ENCODE measurements around the gene UBE2G2. TPM values are rescaled to one million over a fixed set of nuclear protein-coding genes. Genes with fewer than 3 reads are reported as not detected.
A peak's percentile ranks its signal among the peaks of the same experiment; 100 is the strongest.

Gene UBE2G2
- polyA plus RNA-seq, 1 experiment: 93.2 TPM

GRCh38 chr21:44795342-44795741 lies 6.3 kb downstream of the UBE2G2 start:
- TF ChIP-seq CTCF (IDR thresholded peaks at IDR 0.05; ENCODE audit: insufficient read depth, low read depth, low read length): no peak
- DNase-seq (ENCODE audit: low read depth): no peak
- ChIA-PET POLR2A (no interaction called here), CTCF (no interaction called here)
- H3K36me3 ChIP-seq (ENCODE audit: control insufficient read depth, insufficient read depth, low read length): peaks cover 3% of the 10 kb centered on the region
- H3K27me3 ChIP-seq (ENCODE audit: control insufficient read depth, insufficient read depth, low read length): no peaks in the 10 kb centered on the region
- H3K4me3 ChIP-seq (ENCODE audit: low read depth, low read length): no peak overlapping the region

GRCh38 chr21:44793592-44794374 lies 7.8 kb downstream of the UBE2G2 start:
- ChIA-PET CTCF (interaction anchor here (0.6 to 2.1 kb wide), 35 partner anchors 8 to 495 kb away, joined by 3 to 19 read pairs (median 6); partner anchors contain the start of genes PTTG1IP, SUMO3 and UBE2G2), POLR2A (no interaction called here)
- DNase-seq (ENCODE audit: low read depth): no peak
- Histone ChIP-seq H3K27me3 (ENCODE audit: control insufficient read depth, insufficient read depth, low read length) (no peaks in the 10 kb centered on the region), H3K36me3 (ENCODE audit: control insufficient read depth, insufficient read depth, low read length) (peaks cover 3% of the 10 kb centered on the region), H3K4me3 (ENCODE audit: low read depth, low read length) (no peak overlapping the region)
- no peak for TF ChIP-seq CTCF (IDR thresholded peaks at IDR 0.05; ENCODE audit: insufficient read depth, low read depth, low read length)

GRCh38 chr21:44792702-44793591 lies 8.7 kb downstream of the UBE2G2 start:
- H3K27me3 ChIP-seq (ENCODE audit: control insufficient read depth, insufficient read depth, low read length): no peaks in the 10 kb centered on the region
- H3K4me3 ChIP-seq (ENCODE audit: low read depth, low read length): no peak overlapping the region
- no peak for DNase-seq (ENCODE audit: low read depth)
- peaks cover 3% of the 10 kb centered on the region for H3K36me3 ChIP-seq (ENCODE audit: control insufficient read depth, insufficient read depth, low read length)
- ChIA-PET CTCF (interaction anchor here (0.7 to 2.1 kb wide), 35 partner anchors 9 to 495 kb away, joined by 3 to 19 read pairs (median 6); partner anchors contain the start of genes PTTG1IP, SUMO3 and UBE2G2), POLR2A (no interaction called here)
- TF ChIP-seq CTCF (IDR thresholded peaks at IDR 0.05; ENCODE audit: insufficient read depth, low read depth, low read length): peak; percentile 75

GRCh38 chr21:44791993-44792392 lies 9.6 kb downstream of the UBE2G2 start:
- no peaks in the 10 kb centered on the region for H3K27me3 ChIP-seq (ENCODE audit: control insufficient read depth, insufficient read depth, low read length)
- ChIA-PET POLR2A (no interaction called here), CTCF (interaction anchor here (1.0 to 1.3 kb wide), 2 partner anchors 9 to 36 kb away, joined by 4 read pairs; partner anchors contain the start of gene UBE2G2)
- no peak overlapping the region for H3K4me3 ChIP-seq (ENCODE audit: low read depth, low read length)
- peaks cover 1% of the 10 kb centered on the region; the same call in 1 of the 2 replicates for H3K36me3 ChIP-seq (ENCODE audit: control insufficient read depth, insufficient read depth, low read length)
- TF ChIP-seq CTCF (IDR thresholded peaks at IDR 0.05; ENCODE audit: insufficient read depth, low read depth, low read length): no peak
- no peak for DNase-seq (ENCODE audit: low read depth)

GRCh38 chr21:44791246-44791645 lies 10.4 kb downstream of the UBE2G2 start:
- no peak overlapping the region for H3K4me3 ChIP-seq (ENCODE audit: low read depth, low read length)
- no peak for TF ChIP-seq CTCF (IDR thresholded peaks at IDR 0.05; ENCODE audit: insufficient read depth, low read depth, low read length)
- no peaks in the 10 kb centered on the region for H3K27me3 ChIP-seq (ENCODE audit: control insufficient read depth, insufficient read depth, low read length)
- ChIA-PET POLR2A (no interaction called here), CTCF (interaction anchor here (1.0 to 1.3 kb wide), 2 partner anchors 10 to 35 kb away, joined by 4 read pairs; partner anchors contain the start of gene UBE2G2)
- DNase-seq (ENCODE audit: low read depth): no peak
- peaks cover 1% of the 10 kb centered on the region; the same call in 1 of the 2 replicates for H3K36me3 ChIP-seq (ENCODE audit: control insufficient read depth, insufficient read depth, low read length)

Measured in BJ (cell line).